Caco-2 (cell line): ENCODE data around the gene XAGE2. TPM values are rescaled to one million over a fixed set of nuclear protein-coding genes. Genes with fewer than 3 reads are reported as not detected.

Experiments
- BruUV-seq: library from RNA; stranded (reverse); fragments of 400-500 nt; replicated peaks from 2 replicates; lab custom pipeline; 2021; lab: Mats Ljungman, UMichigan
- CTCF ChIA-PET: fragments of 300-600 bp; sonication (Branson Sonifier 250); formaldehyde crosslinking; loops from one replicate; lab custom pipeline; 2022; ENCODE audit warnings: antibody characterized with exemption; lab: Charles Lee
- POLR2A ChIA-PET: fragments of 300-600 bp; sonication (Branson Sonifier 250); formaldehyde crosslinking; loops from one replicate; lab custom pipeline; 2022; ENCODE audit warnings: antibody characterized with exemption; lab: Charles Lee
- DNase-seq, 2 experiments: peaks; one replicate each; pipeline versions ENCODE4 v3.0.0 to v3.0.0-alpha.2; 2020 to 2022
- H3K27me3 ChIP-seq: replicated peaks from 2 replicates; pipeline ENCODE4 v1.6.0; 2011; ENCODE audit warnings: low read length; ENCODE audit not compliant: control insufficient read depth, insufficient read depth
- H3K36me3 ChIP-seq: 2 replicates; pipeline ENCODE4 v1.5.1; 2011; ENCODE audit warnings: low read length; ENCODE audit not compliant: control insufficient read depth, insufficient read depth
- H3K4me1 ChIP-seq: fragments of 250-450 bp; sonication (Bioruptor Pico); 2 replicates; pipeline ENCODE4 v1.5.1; 2020; ENCODE audit warnings: mild to moderate bottlenecking
- H3K4me3 ChIP-seq: 2 replicates; pipeline ENCODE4 v1.5.1; 2011; ENCODE audit warnings: low read depth, mild to moderate bottlenecking, control low read depth, low read length
- H3K9me3 ChIP-seq: fragments of 250-450 bp; sonication (Bioruptor Pico); 2 replicates; pipeline ENCODE4 v1.5.1; 2020; ENCODE audit warnings: mild to moderate bottlenecking, moderate library complexity
- H3K27ac Mint-ChIP-seq: one replicate; pipeline ENCODE4 v1.8.0; 2022; ENCODE audit warnings: mixed read lengths; ENCODE audit not compliant: unreplicated experiment
- H3K27me3 Mint-ChIP-seq: one replicate; pipeline ENCODE4 v1.8.0; 2022; ENCODE audit warnings: mixed read lengths; ENCODE audit not compliant: insufficient read depth, unreplicated experiment
- H3K36me3 Mint-ChIP-seq: one replicate; pipeline ENCODE4 v1.8.0; 2022; ENCODE audit warnings: mild to moderate bottlenecking, mixed read lengths; ENCODE audit not compliant: insufficient read depth, unreplicated experiment
- H3K4me1 Mint-ChIP-seq: one replicate; pipeline ENCODE4 v1.8.0; 2022; ENCODE audit warnings: low read depth, mixed read lengths; ENCODE audit not compliant: unreplicated experiment
- H3K4me3 Mint-ChIP-seq: one replicate; pipeline ENCODE4 v1.8.0; 2022; ENCODE audit warnings: mild to moderate bottlenecking, moderate library complexity, mixed read lengths; ENCODE audit not compliant: unreplicated experiment
- H3K9me3 Mint-ChIP-seq: one replicate; pipeline ENCODE4 v1.8.0; 2022; ENCODE audit warnings: mixed read lengths; ENCODE audit not compliant: unreplicated experiment
- CTCF ChIP-seq, 2 experiments: fragments of 200-600 bp in 1 of 2; IDR thresholded peaks; 1 replicate in 1 of 2; 2 replicates in 1 of 2; pipeline versions ENCODE4 v1.5.1 to v1.8.0; 2011 to 2022; ENCODE audit warnings: antibody characterized with exemption in 1 of 2, control low read depth in 1 of 2, inconsistent platforms in 1 of 2, low read depth in 1 of 2, low read length in 1 of 2, mild to moderate bottlenecking in 1 of 2, moderate library complexity in 1 of 2; ENCODE audit not compliant: insufficient read depth in 1 of 2, severe bottlenecking in 1 of 2, unreplicated experiment in 1 of 2
- intact Hi-C: fragments of 100-400 bp; cut with micrococcal nuclease; formaldehyde crosslinking; loops from one replicate; pipeline ENCODE4 v1.10.0; 2022; ENCODE audit not compliant: unreplicated experiment
- microRNA-seq: library from miRNA; unstranded; fragments of <30 nt; microRNA quantifications from one replicate; pipeline ENCODE4 v1.2.0, GENCODE V29; 2022
- total RNA-seq: library from RNA; stranded (reverse); gene quantifications from 2 replicates; pipeline ENCODE4 v1.2.3, GENCODE V29; 2022

Gene XAGE2
- total RNA-seq, 1 experiment from 2014 or later = 2.8 TPM

GRCh38 chrX:52422884-52423283, 54.1 kb downstream of the XAGE2 start:
- DNase-seq = no peak
- H3K27me3 Mint-ChIP-seq = no peaks in the 10 kb centered on the region

GRCh38 chrX:52424656-52425055, 55.8 kb downstream of the XAGE2 start:
- TF ChIP-seq CTCF (IDR thresholded peaks at IDR 0.05; ENCODE audit: insufficient read depth in 1 of 2, low read depth in 1 of 2, low read length in 1 of 2, severe bottlenecking in 1 of 2, unreplicated experiment in 1 of 2) = no peak
- intact Hi-C loops = no loop called here
- no peak for DNase-seq
- Histone ChIP-seq H3K27me3 (no peaks in the 10 kb centered on the region), H3K4me3 (no peak overlapping the region), H3K4me1 (no peaks in the 10 kb centered on the region), H3K36me3 (no peaks in the 10 kb centered on the region), H3K9me3 (no peaks in the 10 kb centered on the region)
- H3K4me3 Mint-ChIP-seq = no peak overlapping the region
- H3K36me3 Mint-ChIP-seq = no peaks in the 10 kb centered on the region
- H3K9me3 Mint-ChIP-seq = no peaks in the 10 kb centered on the region
- BruUV-seq = no TSS peak
- H3K27ac Mint-ChIP-seq = no peak overlapping the region
- H3K27me3 Mint-ChIP-seq = no peaks in the 10 kb centered on the region
- CTCF ChIA-PET = interaction anchor here (0.6 kb wide), 1 partner anchor 25 kb away, joined by 3 read pairs; no protein-coding TSS in a partner anchor
- POLR2A ChIA-PET = no interaction called here
- H3K4me1 Mint-ChIP-seq = no peaks in the 10 kb centered on the region

More at GRCh38 chrX:52422884-52423283, 54.1 kb downstream of the XAGE2 start:
- Histone ChIP-seq H3K27me3 (no peaks in the 10 kb centered on the region), H3K36me3 (no peaks in the 10 kb centered on the region), H3K4me1 (no peaks in the 10 kb centered on the region), H3K4me3 (no peak overlapping the region), H3K9me3 (no peaks in the 10 kb centered on the region)
- CTCF ChIA-PET = no interaction called here
- POLR2A ChIA-PET = no interaction called here
- H3K4me1 Mint-ChIP-seq = no peaks in the 10 kb centered on the region
- no peak overlapping the region for H3K27ac Mint-ChIP-seq
- H3K4me3 Mint-ChIP-seq = no peak overlapping the region
- no peak for TF ChIP-seq CTCF (IDR thresholded peaks at IDR 0.05; ENCODE audit: insufficient read depth in 1 of 2, low read depth in 1 of 2, low read length in 1 of 2, severe bottlenecking in 1 of 2, unreplicated experiment in 1 of 2)
- no TSS peak for BruUV-seq
- intact Hi-C loops = no loop called here
- H3K36me3 Mint-ChIP-seq = no peaks in the 10 kb centered on the region
- no peaks in the 10 kb centered on the region for H3K9me3 Mint-ChIP-seq

Small RNA genes lying within 50 kb of the gene (microRNA-seq; reads per million reads assigned to microRNA genes)
- gene MIR8088 = not detected

Other genes with a start within 250 kb of the XAGE2 start
- not detected in 2 replicates for gene MAGED4, start 184.1 kb upstream of the XAGE2 start, total RNA-seq
- not detected in 2 replicates for gene XAGE1A, start 126.8 kb downstream of the XAGE2 start, total RNA-seq
- gene XAGE1B, start 148.0 kb downstream of the XAGE2 start, total RNA-seq = not detected in 2 replicates